H9 (cell line): Measurements from ENCODE around the gene UQCRC2. TPM values are rescaled to one million over a fixed set of nuclear protein-coding genes. Genes with fewer than 3 reads are reported as not detected.

Experiments
- DNase-seq: peaks from one replicate; pipeline ENCODE4 v3.0.0-alpha.2; 2017
- H2AFZ ChIP-seq: one replicate; pipeline ENCODE4 v1.6.1; 2013; ENCODE audit warnings: mild to moderate bottlenecking, low read length, control low read depth, moderate library complexity
- H2AK5ac ChIP-seq: 2 replicates; pipeline ENCODE4 v1.6.1; 2013; ENCODE audit warnings: low read length, control low read depth, mixed read lengths; ENCODE audit not compliant: insufficient read length
- H2BK120ac ChIP-seq: one replicate; pipeline ENCODE4 v1.6.1; 2013; ENCODE audit warnings: low read depth, mild to moderate bottlenecking, low read length, control low read depth, inconsistent platforms; ENCODE audit not compliant: poor library complexity, severe bottlenecking
- H2BK12ac ChIP-seq: 2 replicates; pipeline ENCODE4 v1.6.1; 2013; ENCODE audit warnings: low read length, control low read depth, mixed read lengths, low read depth; ENCODE audit not compliant: insufficient read length
- H2BK15ac ChIP-seq: 2 replicates; pipeline ENCODE4 v1.6.1; 2013; ENCODE audit warnings: low read depth, low read length, control low read depth
- H2BK20ac ChIP-seq: one replicate; pipeline ENCODE4 v1.6.1; 2013; ENCODE audit warnings: low read depth, mild to moderate bottlenecking, low read length, control low read depth, inconsistent platforms; ENCODE audit not compliant: poor library complexity, severe bottlenecking
- H2BK5ac ChIP-seq: 2 replicates; pipeline ENCODE4 v1.6.1; 2013; ENCODE audit warnings: low read length, control low read depth, mixed read lengths; ENCODE audit not compliant: insufficient read length
- H3K14ac ChIP-seq: 2 replicates; pipeline ENCODE4 v1.6.1; 2013; ENCODE audit warnings: low read length, control low read depth; ENCODE audit not compliant: insufficient read depth
- H3K18ac ChIP-seq: 2 replicates; pipeline ENCODE4 v1.6.1; 2013; ENCODE audit warnings: low read depth, mild to moderate bottlenecking, mixed read lengths, low read length, control low read depth; ENCODE audit not compliant: insufficient read length
- H3K23ac ChIP-seq: 2 replicates; pipeline ENCODE4 v1.6.1; 2013; ENCODE audit warnings: low read length, control low read depth, mixed read lengths, low read depth; ENCODE audit not compliant: insufficient read length
- H3K23me2 ChIP-seq: 2 replicates; pipeline ENCODE4 v1.6.1; 2013; ENCODE audit warnings: low read depth, mild to moderate bottlenecking, mixed read lengths, low read length, control low read depth; ENCODE audit not compliant: insufficient read length, poor library complexity, severe bottlenecking
- H3K27ac ChIP-seq: 2 replicates; pipeline ENCODE4 v1.5.1; 2013; ENCODE audit warnings: low read length, control low read depth, mixed read lengths, low read depth; ENCODE audit not compliant: insufficient read length
- H3K27me3 ChIP-seq: 2 replicates; pipeline ENCODE4 v1.6.1; 2013; ENCODE audit warnings: low read length, control low read depth, inconsistent platforms; ENCODE audit not compliant: insufficient read depth
- H3K4ac ChIP-seq: 2 replicates; pipeline ENCODE4 v1.6.1; 2013; ENCODE audit warnings: low read depth, mild to moderate bottlenecking, control low read depth, inconsistent platforms, low read length, moderate library complexity
- H3K4me1 ChIP-seq: 2 replicates; pipeline ENCODE4 v1.6.1; 2013; ENCODE audit warnings: low read length, control low read depth, inconsistent platforms; ENCODE audit not compliant: insufficient read depth
- H3K4me2 ChIP-seq: 2 replicates; pipeline ENCODE4 v1.6.1; 2013; ENCODE audit warnings: low read length, control low read depth, mixed read lengths; ENCODE audit not compliant: insufficient read length, insufficient read depth
- H3K56ac ChIP-seq: 2 replicates; pipeline ENCODE4 v1.6.1; 2013; ENCODE audit warnings: low read depth, mild to moderate bottlenecking, mixed read lengths, low read length, control low read depth; ENCODE audit not compliant: insufficient read length
- H3K79me1 ChIP-seq: 2 replicates; pipeline ENCODE4 v1.6.1; 2013; ENCODE audit warnings: low read depth, mild to moderate bottlenecking, moderate library complexity, low read length, control low read depth, inconsistent platforms; ENCODE audit not compliant: insufficient read depth, poor library complexity, severe bottlenecking
- H3K79me2 ChIP-seq: 2 replicates; pipeline ENCODE4 v1.6.1; 2013; ENCODE audit warnings: low read length, control low read depth, inconsistent platforms; ENCODE audit not compliant: insufficient read depth
- H3K9ac ChIP-seq: 2 replicates; pipeline ENCODE4 v1.6.1; 2013; ENCODE audit warnings: low read length, control low read depth, mixed read lengths; ENCODE audit not compliant: insufficient read length; ENCODE audit errors: extremely low read depth
- H3K9me3 ChIP-seq: one replicate; pipeline ENCODE4 v1.6.1; 2013; ENCODE audit warnings: low read depth, low read length, inconsistent platforms; ENCODE audit not compliant: control insufficient read depth
- H3T11ph ChIP-seq: one replicate; pipeline ENCODE4 v1.6.1; 2013; ENCODE audit warnings: mild to moderate bottlenecking, low read length, control low read depth, inconsistent platforms
- H4K20me1 ChIP-seq: one replicate; pipeline ENCODE4 v1.6.1; 2013; ENCODE audit not compliant: control insufficient read depth, insufficient read length, insufficient read depth
- H4K5ac ChIP-seq: 2 replicates; pipeline ENCODE4 v1.6.1; 2013; ENCODE audit warnings: low read depth, mild to moderate bottlenecking, mixed read lengths, low read length, control low read depth; ENCODE audit not compliant: insufficient read length
- H4K8ac ChIP-seq: replicated peaks from 2 replicates; pipeline ENCODE4 v1.6.1; 2013; ENCODE audit warnings: low read length, control low read depth, mixed read lengths, low read depth; ENCODE audit not compliant: insufficient read length
- H4K91ac ChIP-seq: 2 replicates; pipeline ENCODE4 v1.6.1; 2013; ENCODE audit warnings: low read depth, mild to moderate bottlenecking, moderate library complexity, mixed read lengths, low read length, control low read depth; ENCODE audit not compliant: insufficient read length
- H3K27ac Mint-ChIP-seq, 3 experiments: 2 replicates in 2 of 3; 3 replicates in 1 of 3; pipeline ENCODE4 v1.8.0; 2020 to 2021; ENCODE audit warnings: mixed read lengths in 3 of 3, mild to moderate bottlenecking in 1 of 3, moderate library complexity in 1 of 3
- H3K27me3 Mint-ChIP-seq: 2 replicates; pipeline ENCODE4 v1.8.0; 2021; ENCODE audit warnings: low read depth, mild to moderate bottlenecking, moderate library complexity, mixed read lengths
- H3K36me3 Mint-ChIP-seq, 3 experiments: 2 replicates in 2 of 3; 3 replicates in 1 of 3; pipeline ENCODE4 v1.8.0; 2020 to 2021; ENCODE audit warnings: low read depth in 3 of 3, mixed read lengths in 3 of 3; ENCODE audit not compliant: insufficient read depth in 1 of 3
- H3K4me1 Mint-ChIP-seq, 2 experiments: 2 replicates each; pipeline ENCODE4 v1.8.0; 2020; ENCODE audit warnings: mixed read lengths in 2 of 2
- H3K4me3 Mint-ChIP-seq, 2 experiments: 2 replicates in 1 of 2; 3 replicates in 1 of 2; pipeline ENCODE4 v1.8.0; 2020 to 2021; ENCODE audit warnings: mild to moderate bottlenecking in 2 of 2, mixed read lengths in 2 of 2, moderate library complexity in 1 of 2
- H3K9me3 Mint-ChIP-seq, 2 experiments: 2 replicates in 1 of 2; 3 replicates in 1 of 2; pipeline ENCODE4 v1.8.0; 2020; ENCODE audit warnings: mild to moderate bottlenecking in 2 of 2, mixed read lengths in 2 of 2, moderate library complexity in 1 of 2
- CTCF ChIP-seq: fragments of 200-600 bp; sonication (generic); conservative IDR thresholded peaks from 3 replicates; pipeline ENCODE4 v1.8.0; 2021; ENCODE audit warnings: antibody characterized with exemption, mild to moderate bottlenecking
- WGBS: extraction: QIAGEN DNeasy Blood & Tissue Kit; methylation state at CpG from one replicate; pipeline ENCODE4 v1.1.7; 2013; ENCODE audit warnings: missing lambda C conversion rate, low lambda C conversion rate, mixed read lengths; ENCODE audit not compliant: insufficient read length; ENCODE audit errors: extremely low coverage; 5-methylcytosine and 5-hydroxymethylcytosine counted together
- total RNA-seq: library from RNA; stranded (reverse); gene quantifications from 2 replicates; pipeline ENCODE4 v1.2.1, GENCODE V29; 2021

Gene UQCRC2
- total RNA-seq, 1 experiment from 2014 or later = 228 TPM

DNA sequence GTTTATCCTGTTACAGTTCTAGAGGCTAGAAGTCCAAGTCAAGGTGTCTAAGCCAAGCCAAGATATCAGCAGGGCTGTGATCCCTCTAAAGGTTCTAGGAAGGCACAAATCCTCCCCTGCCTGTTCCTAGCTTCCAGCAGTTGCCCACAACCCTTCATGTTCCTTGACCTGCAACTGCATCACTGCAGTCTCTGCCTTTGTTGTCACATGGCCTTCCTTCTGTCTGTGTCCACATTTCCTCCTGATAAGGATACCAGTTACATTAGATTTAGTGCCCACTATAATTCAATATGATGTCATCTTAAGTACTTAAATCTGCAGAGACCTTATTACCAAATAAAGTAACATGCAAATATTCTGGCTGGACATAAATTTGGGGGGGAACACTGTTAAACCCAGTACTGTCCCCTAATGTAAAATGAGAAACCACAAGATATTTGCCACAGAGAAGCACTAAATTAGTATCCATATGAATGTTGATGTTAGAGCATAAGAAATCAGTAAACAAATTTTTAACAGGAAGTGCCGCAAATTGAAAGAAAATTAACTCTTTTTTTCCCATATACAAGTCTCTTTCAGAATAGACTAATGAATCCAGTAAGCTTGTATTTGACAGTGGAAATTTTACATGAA, 4.7 kb downstream of the UQCRC2 start:
- no peak for DNase-seq
- Histone ChIP-seq H3K4me2 (no peak overlapping the region), H2BK15ac (no peak overlapping the region), H2BK5ac (no peak overlapping the region), H3K27ac (no peak overlapping the region), H3K4ac (no peak overlapping the region), H3K56ac (no peak overlapping the region), H2BK120ac (no peak overlapping the region), H3K14ac (no peak overlapping the region), H4K5ac (no peak overlapping the region), H3K9ac (no peak overlapping the region), H3K23ac (no peak overlapping the region), H2AK5ac (no peak overlapping the region), H3K27me3 (no peaks in the 10 kb centered on the region), H4K8ac (no peak overlapping the region), H4K20me1 (no peaks in the 10 kb centered on the region), H3K4me1 (no peaks in the 10 kb centered on the region), H2AFZ (no peak overlapping the region), H2BK12ac (no peak overlapping the region), H2BK20ac (no peak overlapping the region), H3K79me1 (no peaks in the 10 kb centered on the region), H3T11ph (no peak overlapping the region), H3K23me2 (peaks cover 3% of the 10 kb centered on the region), H3K9me3 (no peaks in the 10 kb centered on the region), H4K91ac (no peak overlapping the region), H3K79me2 (peaks cover 12% of the 10 kb centered on the region; the same call in 1 of the 2 replicates), H3K18ac (no peak overlapping the region)
- no peak overlapping the region for H3K4me3 Mint-ChIP-seq
- no peaks in the 10 kb centered on the region for H3K27me3 Mint-ChIP-seq
- no peaks in the 10 kb centered on the region; a peak in 1 of 5 replicates for H3K9me3 Mint-ChIP-seq
- WGBS = no CpG with 5 or more reads among the region's 1 CpG
- H3K36me3 Mint-ChIP-seq = peaks cover 32 to 71% (median 62%) of the 10 kb centered on the region in 3 experiments; a peak in 6 of 7 replicates
- H3K27ac Mint-ChIP-seq = no peak overlapping the region
- H3K4me1 Mint-ChIP-seq = peaks cover 5 to 8% of the 10 kb centered on the region in 2 experiments
- no peak for TF ChIP-seq CTCF
